ENCODE results near the gene IFFO2.
A peak's percentile ranks its signal among the peaks of the same experiment; 100 is the strongest.

GRCh38 chr1:18949686-18950400, 6.6 kb downstream of the IFFO2 start:
- TF ChIP-seq CTCF (IDR thresholded peaks at IDR 0.05), result no peak
- TF ChIP-seq POLR2AphosphoS5 (IDR thresholded peaks at IDR 0.05; ENCODE audit: insufficient read depth in 1 of 2, low read depth in 1 of 2), result peak in 1 of 2 donors; percentile 54
